ENCODE data around the gene TAAR8. TPM values are rescaled to one million over a fixed set of nuclear protein-coding genes. Genes with fewer than 3 reads are reported as not detected.
A peak's percentile ranks its signal among the peaks of the same experiment; 100 is the strongest.

Gene TAAR8
- total and polyA plus RNA-seq, 2 of the 13 experiments (the other 11 are each of a cell fraction or from before 2014, with no cell fraction given): 0.07 TPM; not detected in 1

- TF ChIP-seq ARID5B (CRISPR knock-in tag; IDR thresholded peaks at IDR 0.05) (peak; percentile 69), ZBTB7B (CRISPR knock-in tag; IDR thresholded peaks at IDR 0.05) (peak; percentile 73; the same call in 1 of the 2 replicates), FOSL2 (CRISPR knock-in tag; IDR thresholded peaks at IDR 0.05) (peak; percentile 22; the same call in 1 of the 2 replicates), KDM2A (CRISPR knock-in tag; IDR thresholded peaks at IDR 0.05; ENCODE audit: borderline replicate concordance, low read depth) (peak; percentile 92), EHMT2 (IDR thresholded peaks at IDR 0.05; ENCODE audit: borderline replicate concordance, low read depth, low read length) (peak; percentile 38; the same call in 1 of the 2 replicates), MTF1 (CRISPR knock-in tag; IDR thresholded peaks at IDR 0.05) (0 out of 2 replicates have a peak, but pooled peaks have one; percentile 41), ZNF251 (CRISPR knock-in tag; IDR thresholded peaks at IDR 0.05) (no peak), KLF15 (CRISPR knock-in tag; IDR thresholded peaks at IDR 0.05; ENCODE audit: borderline replicate concordance) (peak; percentile 84; the same call in 1 of the 2 replicates), PAF1 (CRISPR knock-in tag; IDR thresholded peaks at IDR 0.05) (no peak), ZFYVE20 (CRISPR knock-in tag; IDR thresholded peaks at IDR 0.05; ENCODE audit: borderline replicate concordance, low read depth) (no peak), SMARCE1 (IDR thresholded peaks at IDR 0.05; ENCODE audit: borderline replicate concordance) (no peak), SOX5 (CRISPR knock-in tag; IDR thresholded peaks at IDR 0.05; ENCODE audit: borderline replicate concordance) (peak; percentile 37; the same call in 1 of the 2 replicates), ZNF350 (CRISPR knock-in tag; IDR thresholded peaks at IDR 0.05; ENCODE audit: borderline replicate concordance, low read depth) (peak; percentile 74; the same call in 1 of the 2 replicates), ZNF138 (CRISPR knock-in tag; IDR thresholded peaks at IDR 0.05; ENCODE audit: low read depth) (no peak; the same call in 1 of the 2 replicates), ZNF792 (CRISPR knock-in tag; IDR thresholded peaks at IDR 0.05) (peak; percentile 64; the same call in 1 of the 2 replicates), ZNF552 (CRISPR knock-in tag; IDR thresholded peaks at IDR 0.05; ENCODE audit: borderline replicate concordance) (no peak), ZNF335 (CRISPR knock-in tag; IDR thresholded peaks at IDR 0.05) (peak; percentile 74; the same call in 1 of the 2 replicates), PHF20 (CRISPR knock-in tag; IDR thresholded peaks at IDR 0.05) (peak; percentile 75; the same call in 1 of the 2 replicates), FOXK1 (CRISPR knock-in tag; IDR thresholded peaks at IDR 0.05; ENCODE audit: borderline replicate concordance, low read depth) (peak; percentile 65; the same call in 1 of the 2 replicates), ZSCAN9 (CRISPR knock-in tag; IDR thresholded peaks at IDR 0.05; ENCODE audit: borderline replicate concordance) (peak; percentile 78), ZNF724P (CRISPR knock-in tag; IDR thresholded peaks at IDR 0.05; ENCODE audit: borderline replicate concordance) (peak; percentile 39; the same call in 1 of the 2 replicates), ZNF644 (CRISPR knock-in tag; IDR thresholded peaks at IDR 0.05; ENCODE audit: low read depth) (no peak)
- TF ChIP-seq, protein P1, sequence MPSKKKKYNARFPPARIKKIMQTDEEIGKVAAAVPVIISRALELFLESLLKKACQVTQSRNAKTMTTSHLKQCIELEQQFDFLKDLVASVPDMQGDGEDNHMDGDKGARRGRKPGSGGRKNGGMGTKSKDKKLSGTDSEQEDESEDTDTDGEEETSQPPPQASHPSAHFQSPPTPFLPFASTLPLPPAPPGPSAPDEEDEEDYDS (CRISPR knock-in tag; IDR thresholded peaks at IDR 0.05): peak; percentile 89
- TF ChIP-seq, protein P2, sequence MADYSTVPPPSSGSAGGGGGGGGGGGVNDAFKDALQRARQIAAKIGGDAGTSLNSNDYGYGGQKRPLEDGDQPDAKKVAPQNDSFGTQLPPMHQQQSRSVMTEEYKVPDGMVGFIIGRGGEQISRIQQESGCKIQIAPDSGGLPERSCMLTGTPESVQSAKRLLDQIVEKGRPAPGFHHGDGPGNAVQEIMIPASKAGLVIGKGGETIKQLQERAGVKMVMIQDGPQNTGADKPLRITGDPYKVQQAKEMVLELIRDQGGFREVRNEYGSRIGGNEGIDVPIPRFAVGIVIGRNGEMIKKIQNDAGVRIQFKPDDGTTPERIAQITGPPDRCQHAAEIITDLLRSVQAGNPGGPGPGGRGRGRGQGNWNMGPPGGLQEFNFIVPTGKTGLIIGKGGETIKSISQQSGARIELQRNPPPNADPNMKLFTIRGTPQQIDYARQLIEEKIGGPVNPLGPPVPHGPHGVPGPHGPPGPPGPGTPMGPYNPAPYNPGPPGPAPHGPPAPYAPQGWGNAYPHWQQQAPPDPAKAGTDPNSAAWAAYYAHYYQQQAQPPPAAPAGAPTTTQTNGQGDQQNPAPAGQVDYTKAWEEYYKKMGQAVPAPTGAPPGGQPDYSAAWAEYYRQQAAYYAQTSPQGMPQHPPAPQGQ (CRISPR knock-in tag; IDR thresholded peaks at IDR 0.05; ENCODE audit: borderline replicate concordance): no peak
Measured at GRCh38 chr6:132512638-132513632, 39.5 kb upstream of the TAAR8 start, which contains the start of gene STX7 (continued).

Measured in HepG2 (cell line).